DMS79 (cell line): ENCODE data around the gene KRTAP10-10.
"Not testable (repeated sequence)": the region's sequence is repeated elsewhere in the genome, so short reads cannot be mapped to it uniquely, and the experiment has no call there.

ENCODE experiments used
- DNase-seq: peaks from one replicate; lab custom pipeline; 2025; lab: John Stamatoyannopoulos, UW

KRTAP10-10 gene

GRCh38 chr21:44603109-44603875 lies 33.9 kb upstream of the KRTAP10-10 start:
- DNase-seq, result no peak

DNA sequence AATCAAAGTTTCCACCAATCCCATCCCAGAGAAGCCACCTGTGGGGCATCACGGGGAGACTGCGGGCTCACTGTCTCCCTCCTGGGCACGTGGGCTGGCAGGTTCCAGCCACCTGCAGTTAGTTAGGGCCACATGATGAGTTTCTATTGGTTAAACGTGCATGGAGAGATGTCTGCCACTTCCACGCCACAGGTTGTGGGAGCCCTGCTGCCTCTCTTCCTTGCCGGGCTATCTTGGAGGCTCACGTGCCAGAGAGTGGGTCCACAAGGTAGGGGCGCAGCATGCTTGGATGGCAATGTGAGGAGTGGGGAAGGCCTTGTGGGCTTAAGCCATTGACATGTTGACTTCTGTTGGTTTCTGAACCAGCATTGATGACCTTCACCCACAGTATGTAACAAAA lies 33.2 kb upstream of the KRTAP10-10 start:
- DNase-seq, result no peak

DNA sequence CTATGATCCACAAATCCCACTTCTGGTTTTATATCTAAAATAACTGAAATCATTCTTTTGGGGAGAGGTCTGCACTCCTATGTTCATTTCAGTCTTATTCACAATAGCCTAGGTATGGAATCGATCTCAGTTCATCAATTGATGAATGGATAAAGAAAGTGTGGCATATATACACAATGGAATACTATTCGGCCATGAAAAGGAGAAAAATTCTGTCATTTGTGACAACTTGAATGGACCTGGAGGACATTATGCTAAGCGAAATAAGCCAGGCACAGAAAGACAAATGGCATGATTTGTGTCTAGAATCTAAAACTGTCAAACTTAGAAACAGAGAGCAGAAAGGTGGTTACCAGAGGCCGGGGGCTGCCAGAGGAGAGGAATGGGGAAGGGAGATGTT lies 30.7 kb upstream of the KRTAP10-10 start:
- no peak for DNase-seq

DNA sequence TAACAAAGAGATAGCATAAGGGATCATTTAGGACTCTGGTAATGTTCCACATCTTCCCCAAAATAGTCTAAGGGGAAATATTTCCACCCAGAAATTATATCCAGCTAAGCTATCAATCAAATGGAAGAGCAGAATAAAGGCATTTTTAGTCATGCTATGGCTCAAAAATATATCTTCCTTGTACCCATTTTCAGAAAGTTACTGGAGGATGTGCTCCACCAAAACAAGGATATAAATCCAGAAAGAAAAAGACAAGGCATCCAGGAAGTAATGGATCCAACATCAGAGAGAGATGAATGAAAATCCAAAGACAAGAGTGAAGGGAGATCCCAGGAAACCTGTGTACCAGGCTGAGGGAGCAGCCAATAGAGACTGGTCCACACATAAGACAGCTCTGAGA lies 28.0 kb upstream of the KRTAP10-10 start:
- DNase-seq, result no peak

DNA sequence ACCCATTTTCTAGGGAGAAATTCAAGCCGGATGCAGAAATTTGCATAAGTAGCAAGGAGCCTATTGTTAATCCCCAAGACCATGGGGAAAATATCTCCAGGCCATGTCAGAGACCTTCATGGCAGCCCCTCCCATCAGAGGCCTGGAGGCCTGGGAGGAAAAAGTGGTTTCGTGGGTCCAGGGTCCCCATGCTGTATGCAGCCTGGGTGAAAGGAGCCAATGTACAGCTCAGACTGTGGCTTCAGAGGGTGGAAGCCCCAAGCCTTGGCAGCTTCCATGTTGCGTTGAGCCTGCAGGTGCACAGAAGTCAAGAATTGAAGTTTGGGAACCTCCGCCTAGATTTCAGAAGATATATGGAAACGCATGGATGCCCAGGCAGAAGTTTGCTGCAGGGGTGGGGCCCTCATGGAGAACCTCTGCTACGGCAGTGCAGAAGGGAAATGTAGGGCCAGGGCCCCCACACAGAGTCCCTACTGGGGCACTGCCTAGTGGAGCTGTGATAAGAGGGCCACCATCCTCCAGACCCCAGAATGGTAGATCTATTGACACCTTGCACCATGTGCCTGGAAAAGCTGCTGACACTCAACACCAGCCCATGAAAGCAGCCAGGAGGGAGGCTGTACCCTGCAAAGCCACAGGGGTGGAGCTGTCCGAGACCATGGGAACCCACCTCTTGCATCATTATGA lies 26.9 kb upstream of the KRTAP10-10 start:
- not testable (repeated sequence) for DNase-seq

- DNase-seq, result no peak
Observed at GRCh38 chr21:44611551-44611950, 25.6 kb upstream of the KRTAP10-10 start.

DNA sequence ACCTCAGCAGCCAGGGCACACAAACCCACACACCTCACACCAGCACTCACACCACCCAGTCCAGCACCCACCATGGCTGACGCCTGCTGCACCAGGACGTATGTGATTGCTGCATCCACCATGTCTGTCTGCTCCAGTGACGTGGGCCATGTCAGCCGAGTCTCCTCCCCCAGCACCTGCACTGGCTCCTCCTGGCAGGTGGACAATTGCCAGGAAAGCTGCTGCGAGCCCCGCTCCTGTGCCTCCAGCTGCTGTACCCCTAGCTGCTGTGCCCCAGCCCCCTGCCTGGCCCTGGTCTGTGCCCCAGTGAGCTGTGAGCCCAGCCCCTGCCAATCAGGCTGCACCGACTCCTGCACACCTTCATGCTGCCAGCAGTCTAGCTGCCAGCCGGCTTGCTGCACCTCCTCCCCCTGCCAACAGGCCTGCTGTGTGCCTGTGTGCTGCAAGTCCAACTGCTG lies 25.1 kb upstream of the KRTAP10-10 start, which contains the start of gene KRTAP10-8:
Gene KRTAP10-8 (plus strand): TSS at position 51 of the 458 bp plus-strand sequence. CDS start 22 bp downstream, at position 73.
- no peak for DNase-seq

DNA sequence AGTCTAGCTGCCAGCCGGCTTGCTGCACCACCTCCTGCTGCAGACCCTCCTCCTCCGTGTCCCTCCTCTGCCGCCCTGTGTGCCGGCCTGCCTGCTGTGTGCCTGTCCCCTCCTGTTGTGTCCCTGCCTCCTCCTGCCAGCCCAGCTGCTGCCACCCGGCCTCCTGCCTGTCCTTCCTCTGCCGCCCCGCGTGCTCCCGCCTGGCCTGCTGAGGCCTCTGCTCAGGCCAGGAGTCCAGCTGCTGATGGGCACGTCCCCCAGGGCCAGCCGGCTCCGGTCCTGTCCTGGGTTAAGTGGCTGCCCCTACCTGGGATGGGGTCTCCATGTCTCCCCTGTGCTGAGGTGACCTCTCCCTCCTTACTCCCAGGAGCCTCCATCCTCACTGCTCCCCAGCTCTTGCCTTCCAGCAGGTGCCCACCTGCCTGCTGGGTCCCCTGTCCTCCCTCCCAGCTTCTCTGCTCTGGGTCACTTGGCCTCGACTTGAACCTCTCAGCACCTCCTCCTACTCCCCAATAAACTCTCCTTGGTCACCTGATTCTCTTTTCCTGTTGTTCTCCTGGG lies 24.4 kb upstream of the KRTAP10-10 start:
- DNase-seq, result no peak

GRCh38 chr21:44613386-44614155 lies 23.6 kb upstream of the KRTAP10-10 start:
- no peak for DNase-seq

GRCh38 chr21:44614161-44614631 lies 23.0 kb upstream of the KRTAP10-10 start:
- no peak for DNase-seq

- no peak for DNase-seq
Observed at GRCh38 chr21:44614961-44615391, 22.2 kb upstream of the KRTAP10-10 start.

DNA sequence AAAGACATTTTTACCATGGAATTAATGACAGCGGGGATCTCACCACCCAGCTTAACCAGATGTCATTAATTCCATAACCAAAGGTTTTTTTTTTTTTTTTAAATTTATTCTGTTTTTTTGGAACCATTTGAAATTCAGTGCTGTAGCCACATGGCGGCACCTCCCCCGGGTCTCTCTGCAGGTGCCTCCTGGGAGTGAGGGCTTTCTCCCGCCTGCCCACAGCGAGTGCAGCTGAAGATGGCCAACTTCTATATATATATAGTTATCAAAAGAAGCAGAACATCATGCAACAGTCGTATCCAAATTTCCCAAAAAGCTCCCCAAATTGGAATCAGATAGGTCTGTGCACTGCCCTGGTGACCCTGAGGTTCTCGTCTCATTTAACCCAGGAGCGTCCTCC lies 21.7 kb upstream of the KRTAP10-10 start:
- no peak for DNase-seq

GRCh38 chr21:44615911-44616590 lies 21.1 kb upstream of the KRTAP10-10 start:
- no peak for DNase-seq

DNA sequence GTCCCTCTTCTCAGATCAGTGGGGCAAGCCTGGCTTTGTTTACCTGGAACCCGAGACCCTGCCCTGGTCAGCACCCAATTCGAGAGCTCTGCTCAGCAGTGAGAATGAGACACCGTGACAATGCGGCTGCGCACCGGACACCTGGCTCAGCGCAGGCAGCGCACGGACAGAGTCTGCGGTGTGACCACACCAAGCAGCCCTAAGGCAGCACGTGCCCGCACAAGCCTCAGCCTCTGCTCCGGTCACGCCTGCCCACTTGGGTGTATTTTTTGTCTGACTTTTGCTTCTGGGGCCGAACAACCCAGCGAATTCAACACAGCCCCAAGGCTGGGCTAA lies 20.6 kb upstream of the KRTAP10-10 start:
- DNase-seq, result no peak

GRCh38 chr21:44617071-44617501 lies 20.1 kb upstream of the KRTAP10-10 start:
- no peak for DNase-seq

DNA sequence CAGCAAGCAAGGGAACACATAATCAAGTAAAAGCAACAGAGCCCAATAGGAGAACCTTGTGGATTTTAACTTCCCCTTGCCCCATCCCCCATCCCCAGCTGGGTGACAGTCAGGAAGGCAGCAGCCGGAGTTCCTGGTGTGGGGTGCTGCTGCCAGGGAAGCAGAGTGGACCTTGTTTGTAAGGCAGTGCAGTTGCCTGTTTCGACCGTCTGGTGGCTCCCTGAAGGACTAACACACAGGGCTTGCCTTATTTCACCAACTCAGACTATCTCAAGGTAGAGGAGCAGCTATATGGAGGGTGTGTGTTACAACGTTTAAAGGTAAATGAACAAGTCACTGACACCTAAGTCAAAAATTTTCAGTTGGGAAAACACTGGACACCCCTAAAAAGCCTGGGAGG lies 18.7 kb upstream of the KRTAP10-10 start:
- no peak for DNase-seq

DNA sequence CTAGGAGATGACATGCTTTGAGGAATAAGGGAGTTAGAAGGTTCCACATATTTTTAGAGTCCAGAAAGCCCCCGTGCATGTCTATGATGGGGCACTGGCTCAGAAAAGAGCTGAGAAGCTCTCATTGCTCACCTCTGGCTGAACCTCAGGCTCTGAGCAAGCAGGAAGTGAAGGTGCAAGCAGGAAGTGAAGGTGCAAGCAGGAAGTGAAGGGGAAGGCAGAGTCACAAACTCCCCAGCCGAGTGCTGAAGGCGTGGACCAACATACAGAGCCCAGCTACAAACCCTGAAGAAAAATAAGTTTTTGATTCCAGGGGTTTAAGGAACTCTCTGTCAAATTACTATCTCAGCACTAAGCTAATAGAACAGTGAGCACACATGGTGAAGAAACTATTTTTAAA lies 18.2 kb upstream of the KRTAP10-10 start:
- no peak for DNase-seq

DNA sequence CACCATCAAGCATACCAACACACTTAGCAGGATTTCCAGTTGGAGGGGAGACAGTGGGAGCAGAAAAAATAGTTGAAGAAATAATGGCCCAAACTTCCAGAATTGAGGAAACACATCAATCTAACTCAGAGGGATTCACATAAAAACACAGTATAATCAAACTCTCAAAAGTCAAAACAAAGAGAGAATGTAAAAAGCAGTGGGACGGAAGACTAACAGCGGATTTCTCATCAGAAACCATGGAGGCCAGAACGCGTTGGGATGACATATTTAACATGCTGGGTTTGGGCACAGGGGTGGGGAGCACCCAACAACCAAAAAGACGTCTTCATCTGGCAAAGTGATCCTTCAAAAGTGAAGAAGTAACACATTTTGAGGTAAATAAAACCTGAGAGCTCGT lies 17.3 kb upstream of the KRTAP10-10 start:
- no peak for DNase-seq

DNA sequence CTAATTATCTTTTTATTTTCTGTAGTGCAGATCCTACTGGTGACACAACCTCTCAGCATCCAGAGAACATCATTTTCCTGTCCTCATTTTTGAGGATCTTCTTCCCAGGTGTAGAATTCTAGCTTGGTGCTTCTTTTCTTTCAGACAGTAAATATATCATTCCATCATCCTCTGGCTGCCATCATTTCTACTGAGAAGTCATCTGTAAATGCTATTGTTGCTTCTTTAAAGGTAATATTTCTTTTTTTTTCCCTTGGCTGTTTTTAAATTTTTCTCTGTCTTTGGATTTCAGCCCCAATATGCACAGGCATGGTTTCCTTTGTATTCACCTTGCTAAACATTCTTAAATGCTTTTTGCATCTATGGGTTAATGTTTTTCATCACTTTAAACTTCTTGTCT lies 13.6 kb upstream of the KRTAP10-10 start:
- no peak for DNase-seq

DNA sequence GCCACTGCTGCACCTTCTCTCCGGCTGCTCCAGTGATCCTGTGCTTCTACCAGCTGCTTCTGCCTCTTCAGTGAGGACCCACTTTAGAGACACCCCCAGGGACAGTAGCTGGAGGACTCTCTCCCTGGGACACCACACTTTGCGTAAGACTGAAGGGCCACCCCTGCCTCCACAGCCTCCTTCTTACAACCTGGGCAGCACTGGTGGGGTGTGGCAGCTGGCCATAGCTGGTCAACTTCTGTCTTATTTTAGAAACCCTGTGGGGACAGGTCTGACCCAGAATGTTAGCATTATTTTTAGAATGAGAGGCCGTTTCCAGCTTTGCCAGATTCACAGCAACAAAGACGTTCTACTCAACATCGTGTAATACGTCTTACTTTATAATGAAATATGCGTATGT lies 11.4 kb upstream of the KRTAP10-10 start:
- no peak for DNase-seq

DNA sequence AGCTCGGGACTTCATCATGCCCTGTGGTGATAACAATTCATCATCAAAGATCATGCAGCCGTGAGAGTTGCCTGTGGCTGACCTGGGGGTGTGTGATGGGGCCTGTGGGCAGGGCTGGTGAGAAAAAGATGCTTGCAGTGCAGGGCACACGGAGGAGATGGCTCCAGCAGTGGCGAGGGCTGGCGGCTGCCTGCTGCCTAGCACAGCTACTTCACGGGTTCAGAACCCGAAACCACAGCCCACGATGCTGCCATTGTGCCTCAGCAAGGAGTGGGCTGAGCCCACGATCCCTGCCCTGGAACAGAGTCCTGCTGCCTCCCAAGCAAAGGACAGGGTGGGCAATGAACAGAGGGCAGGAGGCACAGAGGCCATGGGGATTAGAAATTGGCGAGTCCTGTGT lies 10.9 kb upstream of the KRTAP10-10 start:
- no peak for DNase-seq
